AG09309 (cell line): ENCODE measurements around the gene PI4KA.
A peak's percentile ranks its signal among the peaks of the same experiment; 100 is the strongest.

Source experiments
- DNase-seq: peaks from one replicate; pipeline ENCODE4 v3.0.0-alpha.2; 2010; ENCODE audit warnings: low read depth
- H3K4me3 ChIP-seq: 2 replicates; pipeline ENCODE4 v1.5.1; 2011; ENCODE audit warnings: mild to moderate bottlenecking, low read depth, low read length, moderate library complexity; ENCODE audit not compliant: control insufficient read depth
- TF ChIP-seq, protein P1 (sequence below): IDR thresholded peaks from 2 replicates; pipeline ENCODE4 v1.5.1; 2011; ENCODE audit warnings: mild to moderate bottlenecking, low read depth, low read length, inconsistent platforms; ENCODE audit not compliant: insufficient read depth, control insufficient read depth; ENCODE audit errors: missing control alignments

The PI4KA gene

DNA sequence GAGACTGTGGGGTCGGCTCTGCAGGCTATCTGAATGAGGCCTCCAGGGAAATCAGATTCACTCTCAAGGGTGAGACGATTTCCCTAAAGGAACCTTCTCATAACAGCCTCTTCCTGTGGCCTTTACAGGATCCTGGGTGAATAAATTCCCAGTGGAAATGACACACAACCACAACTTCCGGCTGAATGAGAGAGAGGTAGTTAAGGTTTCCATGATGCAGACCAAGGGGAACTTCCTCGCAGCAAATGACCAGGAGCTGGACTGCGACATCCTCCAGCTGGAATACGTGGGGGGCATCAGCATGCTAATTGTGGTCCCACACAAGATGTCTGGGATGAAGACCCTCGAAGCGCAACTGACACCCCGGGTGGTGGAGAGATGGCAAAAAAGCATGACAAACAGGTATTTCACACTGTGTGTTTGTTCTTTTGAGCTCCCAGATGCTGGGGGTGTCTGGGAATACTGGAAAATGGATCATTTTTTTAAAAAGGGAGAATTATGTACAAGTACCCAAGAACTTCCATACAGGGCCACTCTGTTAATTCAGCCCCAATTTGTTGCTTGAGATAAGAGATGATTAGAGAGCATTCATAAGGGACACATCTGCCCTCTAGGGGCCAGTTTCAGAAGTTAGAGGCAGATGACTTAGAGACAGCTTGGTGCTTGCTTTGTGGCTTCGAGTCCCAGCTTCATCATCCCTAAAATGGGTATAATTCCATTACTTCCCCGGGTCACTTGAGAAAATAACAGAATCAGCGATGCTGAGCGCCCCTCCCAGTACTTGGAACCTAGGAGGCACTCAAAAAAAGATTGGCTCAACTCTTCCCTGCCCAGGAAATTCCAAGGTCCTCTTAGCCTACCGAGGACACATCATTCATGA, 74.5 kb downstream of the PI4KA start:
- TF ChIP-seq, protein P1, sequence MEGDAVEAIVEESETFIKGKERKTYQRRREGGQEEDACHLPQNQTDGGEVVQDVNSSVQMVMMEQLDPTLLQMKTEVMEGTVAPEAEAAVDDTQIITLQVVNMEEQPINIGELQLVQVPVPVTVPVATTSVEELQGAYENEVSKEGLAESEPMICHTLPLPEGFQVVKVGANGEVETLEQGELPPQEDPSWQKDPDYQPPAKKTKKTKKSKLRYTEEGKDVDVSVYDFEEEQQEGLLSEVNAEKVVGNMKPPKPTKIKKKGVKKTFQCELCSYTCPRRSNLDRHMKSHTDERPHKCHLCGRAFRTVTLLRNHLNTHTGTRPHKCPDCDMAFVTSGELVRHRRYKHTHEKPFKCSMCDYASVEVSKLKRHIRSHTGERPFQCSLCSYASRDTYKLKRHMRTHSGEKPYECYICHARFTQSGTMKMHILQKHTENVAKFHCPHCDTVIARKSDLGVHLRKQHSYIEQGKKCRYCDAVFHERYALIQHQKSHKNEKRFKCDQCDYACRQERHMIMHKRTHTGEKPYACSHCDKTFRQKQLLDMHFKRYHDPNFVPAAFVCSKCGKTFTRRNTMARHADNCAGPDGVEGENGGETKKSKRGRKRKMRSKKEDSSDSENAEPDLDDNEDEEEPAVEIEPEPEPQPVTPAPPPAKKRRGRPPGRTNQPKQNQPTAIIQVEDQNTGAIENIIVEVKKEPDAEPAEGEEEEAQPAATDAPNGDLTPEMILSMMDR = peak; percentile 81
- H3K4me3 ChIP-seq = no peak overlapping the region
- no peak for DNase-seq

DNA sequence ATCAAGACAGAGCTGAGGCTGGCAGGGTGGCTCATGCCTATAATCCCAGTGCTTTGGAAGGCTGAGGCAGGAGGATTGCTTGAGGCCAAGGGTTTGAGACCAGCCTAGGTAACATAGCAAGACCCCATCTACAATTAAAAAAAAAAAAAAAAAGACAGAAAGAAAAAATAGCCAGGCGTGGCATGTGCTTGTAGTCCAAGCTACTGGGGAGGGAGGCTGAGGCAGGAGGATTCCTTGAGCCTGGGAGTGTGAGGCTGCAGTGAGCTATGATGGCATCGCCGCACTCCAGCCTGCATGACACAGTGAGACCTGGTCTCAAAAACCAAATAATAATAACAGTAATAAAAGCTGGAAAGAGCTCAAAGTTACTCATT, 75.3 kb downstream of the PI4KA start:
- H3K4me3 ChIP-seq = no peak overlapping the region
- TF ChIP-seq, protein P1 = no peak
- DNase-seq = no peak

GRCh38 chr22:20782596-20783299, 75.9 kb downstream of the PI4KA start:
- TF ChIP-seq, protein P1 = no peak
- H3K4me3 ChIP-seq = no peak overlapping the region
- DNase-seq = no peak

- DNase-seq = no peak
- H3K4me3 ChIP-seq = no peak overlapping the region
- TF ChIP-seq, protein P1 = no peak
These were observed 76.5 kb downstream of the PI4KA start for GRCh38 chr22:20782083-20782482.

DNA sequence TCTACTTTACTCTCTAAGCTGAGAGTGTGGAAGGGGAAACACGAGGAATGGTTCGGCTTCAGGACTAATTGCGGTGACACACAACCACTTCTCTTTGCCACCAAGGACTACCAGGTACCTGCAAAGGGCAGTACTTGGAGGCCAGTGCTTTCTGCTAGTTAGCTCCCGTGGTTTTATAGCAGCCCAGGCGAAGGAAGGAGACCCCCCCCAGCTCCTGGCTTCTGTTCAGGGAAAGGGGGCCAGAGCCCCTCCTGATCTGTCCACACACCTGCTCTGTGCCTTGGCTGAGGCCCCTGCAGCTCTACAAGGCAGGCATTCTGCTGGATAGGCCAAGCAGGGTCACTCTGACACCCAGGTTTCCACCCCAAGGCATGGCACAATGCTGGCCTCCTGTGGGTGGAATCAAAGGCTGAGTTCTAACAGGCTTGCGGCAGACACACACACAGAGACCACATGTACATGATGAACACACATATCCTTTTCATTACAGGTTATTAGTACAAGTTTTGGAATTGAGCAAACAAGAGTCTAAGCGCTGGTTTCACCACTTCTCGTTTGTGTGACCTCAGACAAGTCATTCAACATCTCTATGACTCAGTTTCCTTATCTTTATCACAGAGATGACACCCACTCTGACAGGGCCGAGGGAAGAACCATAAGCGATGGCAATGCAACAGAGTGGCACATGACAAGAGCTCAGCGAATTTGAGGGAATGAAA, 77.2 kb downstream of the PI4KA start:
- TF ChIP-seq, protein P1 = no peak
- no peak overlapping the region for H3K4me3 ChIP-seq
- no peak for DNase-seq

- H3K4me3 ChIP-seq = no peak overlapping the region
- no peak for DNase-seq
- TF ChIP-seq, protein P1 = no peak
These were observed 78.8 kb downstream of the PI4KA start for GRCh38 chr22:20779818-20780158.
